ENCODE measurements around the gene RAI14. TPM values are rescaled to one million over a fixed set of nuclear protein-coding genes. Genes with fewer than 3 reads are reported as not detected.
A peak's percentile ranks its signal among the peaks of the same experiment; 100 is the strongest.

Gene RAI14
- total RNA-seq, 1 donor from 2014 or later = 11.5 TPM

DNA sequence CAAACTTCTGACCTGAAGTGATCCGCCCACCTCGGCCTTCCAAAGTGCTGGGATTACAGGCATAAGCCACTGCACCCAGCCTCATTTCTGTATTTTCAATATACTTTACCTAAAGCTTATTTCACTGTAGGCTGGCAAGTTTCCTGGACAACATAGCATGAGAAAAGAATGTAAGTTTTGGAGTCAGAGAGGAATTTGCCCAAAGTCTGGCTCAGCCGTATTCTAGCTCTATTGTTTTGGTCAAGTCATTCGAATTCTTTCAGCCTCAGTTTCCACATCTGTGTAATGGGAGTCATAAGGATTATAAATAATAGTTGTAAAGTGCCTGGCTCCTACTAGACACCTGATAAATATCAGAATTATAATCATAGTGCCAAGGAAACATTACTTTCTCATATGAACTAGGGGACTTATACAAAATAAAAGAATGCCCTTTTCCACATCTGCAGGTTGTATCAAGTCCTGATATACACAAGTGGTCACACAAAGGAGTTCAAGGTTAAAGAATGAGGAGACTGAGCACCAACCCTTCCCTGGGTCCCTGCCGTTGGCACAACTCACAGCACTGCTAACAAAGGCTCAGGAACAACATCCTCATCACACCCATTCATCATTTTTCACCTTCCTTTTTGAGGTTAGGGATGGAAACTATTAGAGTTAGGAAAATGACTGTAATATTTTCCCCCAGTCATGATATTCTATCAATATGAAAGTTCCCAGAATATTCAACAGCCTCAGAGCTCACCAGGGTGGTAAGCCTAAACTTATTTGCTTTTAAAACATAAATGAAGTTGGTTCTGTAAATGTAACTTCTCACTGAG, 34.6 kb upstream of the RAI14 start:
- Histone ChIP-seq H3K27ac (ENCODE audit: low read depth, low read length) (peak overlapping the region; percentile 44), H3K4me1 (ENCODE audit: control insufficient read depth in 3 of 3, insufficient read depth in 3 of 3, low read length in 3 of 3) (no peaks in the 10 kb centered on the region), H3K9ac (ENCODE audit: low read depth in 1 of 3, low read length in 3 of 3) (no peak overlapping the region), H3K9me3 (ENCODE audit: control insufficient read depth in 3 of 3, low read length in 3 of 3) (no peaks in the 10 kb centered on the region), H3K27me3 (ENCODE audit: control insufficient read depth in 3 of 3, insufficient read depth in 3 of 3, low read length in 3 of 3) (no peaks in the 10 kb centered on the region), H3K36me3 (ENCODE audit: control insufficient read depth in 3 of 3, insufficient read depth in 3 of 3, low read length in 3 of 3) (no peaks in the 10 kb centered on the region), H3K4me3 (ENCODE audit: low read length in 3 of 3) (no peak overlapping the region)

DNA sequence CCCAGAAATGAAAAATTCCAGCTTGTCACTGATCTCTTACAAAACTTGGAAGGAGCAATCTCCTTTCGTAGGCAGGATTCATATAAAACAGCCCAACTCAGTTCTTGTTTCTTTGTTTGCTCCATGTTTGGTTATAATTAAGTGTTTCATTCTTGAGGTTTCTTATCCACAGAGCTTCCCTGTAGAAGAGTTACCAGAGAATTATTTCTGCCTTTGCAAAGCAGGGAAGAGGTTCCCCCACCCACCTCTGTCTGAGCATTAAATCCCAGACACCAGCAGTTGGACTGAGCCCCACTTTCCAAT, 34.1 kb upstream of the RAI14 start:
- H3K27me3 ChIP-seq (ENCODE audit: control insufficient read depth in 3 of 3, insufficient read depth in 3 of 3, low read length in 3 of 3) = no peaks in the 10 kb centered on the region
- no peak overlapping the region for H3K4me3 ChIP-seq (ENCODE audit: low read length in 3 of 3)
- no peak overlapping the region for H3K9ac ChIP-seq (ENCODE audit: low read depth in 1 of 3, low read length in 3 of 3)
- no peaks in the 10 kb centered on the region for H3K9me3 ChIP-seq (ENCODE audit: control insufficient read depth in 3 of 3, low read length in 3 of 3)
- peak overlapping the region; percentile 44 for H3K27ac ChIP-seq (ENCODE audit: low read depth, low read length)
- no peaks in the 10 kb centered on the region for H3K36me3 ChIP-seq (ENCODE audit: control insufficient read depth in 3 of 3, insufficient read depth in 3 of 3, low read length in 3 of 3)
- no peaks in the 10 kb centered on the region for H3K4me1 ChIP-seq (ENCODE audit: control insufficient read depth in 3 of 3, insufficient read depth in 3 of 3, low read length in 3 of 3)

DNA sequence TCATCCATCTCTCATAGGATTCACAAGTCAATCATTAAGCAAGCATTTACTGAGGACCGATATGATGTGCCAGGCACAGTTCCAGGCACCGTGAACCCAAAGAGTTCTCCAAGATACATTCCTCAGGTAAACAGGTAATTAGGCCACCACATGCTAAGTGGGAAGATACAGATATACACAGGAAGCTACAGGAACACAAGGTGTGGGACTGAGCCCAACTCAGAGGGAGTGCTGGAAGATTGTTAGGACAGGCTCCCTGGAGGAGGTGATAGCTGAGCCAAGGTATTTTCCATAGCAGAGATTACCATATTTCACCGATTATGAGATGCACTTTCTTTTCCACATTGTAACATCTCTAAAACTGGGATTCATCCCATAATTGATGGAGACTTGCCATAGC, 31.4 kb upstream of the RAI14 start:
- Histone ChIP-seq H3K9me3 (ENCODE audit: control insufficient read depth in 3 of 3, low read length in 3 of 3) (no peaks in the 10 kb centered on the region), H3K27ac (ENCODE audit: low read depth, low read length) (no peak overlapping the region), H3K27me3 (ENCODE audit: control insufficient read depth in 3 of 3, insufficient read depth in 3 of 3, low read length in 3 of 3) (no peaks in the 10 kb centered on the region), H3K9ac (ENCODE audit: low read depth in 1 of 3, low read length in 3 of 3) (no peak overlapping the region), H3K4me1 (ENCODE audit: control insufficient read depth in 3 of 3, insufficient read depth in 3 of 3, low read length in 3 of 3) (no peaks in the 10 kb centered on the region), H3K4me3 (ENCODE audit: low read length in 3 of 3) (no peak overlapping the region), H3K36me3 (ENCODE audit: control insufficient read depth in 3 of 3, insufficient read depth in 3 of 3, low read length in 3 of 3) (no peaks in the 10 kb centered on the region)

DNA sequence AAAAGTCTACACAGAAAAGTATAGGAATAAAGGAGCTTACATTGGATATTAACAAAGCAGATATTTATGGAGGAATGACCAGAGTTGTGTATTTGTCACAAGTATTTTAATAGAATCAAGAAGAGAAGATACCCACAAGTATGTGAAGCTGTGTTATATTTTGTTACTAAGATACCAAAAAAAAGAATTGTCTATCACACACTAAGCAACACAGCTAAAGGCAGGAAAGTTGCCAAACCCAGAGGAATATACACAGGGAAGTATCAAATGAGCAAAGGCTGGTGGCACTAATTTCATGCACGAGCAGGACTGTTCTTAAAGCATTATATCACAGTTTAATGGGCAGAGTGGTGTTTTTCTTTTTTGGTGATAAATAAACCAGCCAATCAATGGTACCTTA, 30.9 kb upstream of the RAI14 start:
- Histone ChIP-seq H3K27ac (ENCODE audit: low read depth, low read length) (no peak overlapping the region), H3K36me3 (ENCODE audit: control insufficient read depth in 3 of 3, insufficient read depth in 3 of 3, low read length in 3 of 3) (no peaks in the 10 kb centered on the region), H3K9me3 (ENCODE audit: control insufficient read depth in 3 of 3, low read length in 3 of 3) (no peaks in the 10 kb centered on the region), H3K4me1 (ENCODE audit: control insufficient read depth in 3 of 3, insufficient read depth in 3 of 3, low read length in 3 of 3) (no peaks in the 10 kb centered on the region), H3K4me3 (ENCODE audit: low read length in 3 of 3) (no peak overlapping the region), H3K27me3 (ENCODE audit: control insufficient read depth in 3 of 3, insufficient read depth in 3 of 3, low read length in 3 of 3) (no peaks in the 10 kb centered on the region), H3K9ac (ENCODE audit: low read depth in 1 of 3, low read length in 3 of 3) (no peak overlapping the region)

DNA sequence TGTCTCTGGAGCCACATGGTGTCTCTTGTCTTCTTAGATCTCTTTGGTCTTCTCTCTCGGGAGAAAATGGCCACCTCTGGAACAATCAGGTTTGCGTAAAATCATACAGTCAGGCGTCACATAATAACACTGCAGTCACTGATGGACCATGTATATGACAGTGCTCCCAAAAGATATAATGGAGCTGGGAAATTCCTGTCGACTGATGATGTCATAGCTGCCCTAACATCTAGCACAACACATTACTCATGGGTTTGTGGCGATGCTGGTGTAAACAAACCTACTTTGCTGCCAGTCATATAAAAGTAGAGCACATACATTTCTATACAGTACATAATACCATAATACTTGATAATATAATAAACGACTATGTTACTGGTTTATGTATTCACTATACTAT, 30.1 kb upstream of the RAI14 start:
- no peak overlapping the region for H3K9ac ChIP-seq (ENCODE audit: low read depth in 1 of 3, low read length in 3 of 3)
- no peak overlapping the region for H3K4me3 ChIP-seq (ENCODE audit: low read length in 3 of 3)
- H3K27me3 ChIP-seq (ENCODE audit: control insufficient read depth in 3 of 3, insufficient read depth in 3 of 3, low read length in 3 of 3) = no peaks in the 10 kb centered on the region
- no peaks in the 10 kb centered on the region for H3K4me1 ChIP-seq (ENCODE audit: control insufficient read depth in 3 of 3, insufficient read depth in 3 of 3, low read length in 3 of 3)
- no peaks in the 10 kb centered on the region for H3K36me3 ChIP-seq (ENCODE audit: control insufficient read depth in 3 of 3, insufficient read depth in 3 of 3, low read length in 3 of 3)
- no peak overlapping the region for H3K27ac ChIP-seq (ENCODE audit: low read depth, low read length)
- H3K9me3 ChIP-seq (ENCODE audit: control insufficient read depth in 3 of 3, low read length in 3 of 3) = peaks cover 0 to 3% (median 0%) of the 10 kb centered on the region in 3 donors

DNA sequence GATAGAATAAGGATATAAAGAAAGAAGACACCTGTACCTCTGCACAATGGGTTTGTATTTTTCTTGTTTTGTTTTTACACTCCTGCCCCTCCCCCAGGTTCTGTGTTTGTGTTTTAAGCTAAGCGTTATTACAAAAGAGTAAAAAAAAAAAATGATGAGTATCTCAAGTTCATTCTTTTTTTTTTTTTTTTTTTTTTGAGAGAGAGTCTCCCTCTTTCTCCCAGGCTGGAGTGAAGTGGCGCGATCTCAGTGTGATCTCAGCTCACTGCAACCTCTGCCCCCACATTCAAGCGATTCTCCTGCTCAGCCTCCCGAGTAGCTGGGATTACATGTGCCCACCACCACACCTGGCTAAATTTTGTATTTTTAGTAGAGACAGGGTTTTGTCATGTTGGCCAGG, 29.4 kb upstream of the RAI14 start:
- H3K27me3 ChIP-seq (ENCODE audit: control insufficient read depth in 3 of 3, insufficient read depth in 3 of 3, low read length in 3 of 3) = no peaks in the 10 kb centered on the region
- no peak overlapping the region for H3K9ac ChIP-seq (ENCODE audit: low read depth in 1 of 3, low read length in 3 of 3)
- H3K27ac ChIP-seq (ENCODE audit: low read depth, low read length) = no peak overlapping the region
- no peaks in the 10 kb centered on the region for H3K4me1 ChIP-seq (ENCODE audit: control insufficient read depth in 3 of 3, insufficient read depth in 3 of 3, low read length in 3 of 3)
- H3K36me3 ChIP-seq (ENCODE audit: control insufficient read depth in 3 of 3, insufficient read depth in 3 of 3, low read length in 3 of 3) = no peaks in the 10 kb centered on the region
- H3K4me3 ChIP-seq (ENCODE audit: low read length in 3 of 3) = no peak overlapping the region
- peaks cover 0 to 3% (median 0%) of the 10 kb centered on the region in 3 donors for H3K9me3 ChIP-seq (ENCODE audit: control insufficient read depth in 3 of 3, low read length in 3 of 3)

DNA sequence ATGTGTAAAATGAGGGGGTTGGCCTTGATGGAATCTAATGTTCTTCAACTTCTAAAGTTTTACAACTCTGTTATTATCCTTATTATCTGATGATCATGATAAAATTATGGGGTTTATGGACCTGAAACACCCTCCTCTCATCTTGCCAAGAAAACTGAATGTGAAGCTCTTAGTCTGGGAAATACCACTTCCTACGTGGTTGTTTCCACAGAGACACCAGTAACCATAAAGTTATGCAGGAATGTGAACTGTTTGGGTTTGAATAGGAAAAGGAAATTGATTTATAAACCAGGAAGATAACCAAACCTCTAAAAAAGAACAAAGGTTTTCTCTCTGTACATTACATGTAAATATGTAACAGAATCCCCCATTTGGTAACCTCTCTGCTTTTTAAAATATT, 28.3 kb upstream of the RAI14 start:
- H3K27ac ChIP-seq (ENCODE audit: low read depth, low read length) = no peak overlapping the region
- no peaks in the 10 kb centered on the region for H3K27me3 ChIP-seq (ENCODE audit: control insufficient read depth in 3 of 3, insufficient read depth in 3 of 3, low read length in 3 of 3)
- H3K9ac ChIP-seq (ENCODE audit: low read depth in 1 of 3, low read length in 3 of 3) = no peak overlapping the region

DNA sequence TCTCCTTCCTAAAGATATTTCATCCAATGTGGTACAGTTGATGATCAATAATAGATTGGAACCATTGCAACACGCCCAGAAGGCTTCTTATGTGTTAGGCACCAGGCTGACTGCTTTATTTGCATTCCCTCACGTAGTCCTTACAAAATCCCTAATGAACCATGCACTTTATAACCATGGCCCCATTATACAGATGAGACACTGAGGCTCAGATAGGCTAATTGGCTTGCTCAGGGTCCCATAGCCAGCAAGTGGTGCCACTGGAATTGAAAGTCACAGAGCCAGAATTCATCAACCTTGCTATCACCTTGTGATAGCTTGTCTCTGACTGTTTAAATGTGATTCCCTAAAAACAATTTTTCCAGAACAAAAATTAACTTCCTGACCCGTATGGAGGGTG, 27.8 kb upstream of the RAI14 start:
- Histone ChIP-seq H3K4me3 (ENCODE audit: low read length in 3 of 3) (no peak overlapping the region), H3K36me3 (ENCODE audit: control insufficient read depth in 3 of 3, insufficient read depth in 3 of 3, low read length in 3 of 3) (no peaks in the 10 kb centered on the region), H3K4me1 (ENCODE audit: control insufficient read depth in 3 of 3, insufficient read depth in 3 of 3, low read length in 3 of 3) (no peaks in the 10 kb centered on the region), H3K27me3 (ENCODE audit: control insufficient read depth in 3 of 3, insufficient read depth in 3 of 3, low read length in 3 of 3) (no peaks in the 10 kb centered on the region), H3K9me3 (ENCODE audit: control insufficient read depth in 3 of 3, low read length in 3 of 3) (peaks cover 0 to 3% (median 0%) of the 10 kb centered on the region in 3 donors), H3K9ac (ENCODE audit: low read depth in 1 of 3, low read length in 3 of 3) (no peak overlapping the region), H3K27ac (ENCODE audit: low read depth, low read length) (no peak overlapping the region)

More for the DNA sequence above, 28.3 kb upstream of the RAI14 start:
- Histone ChIP-seq H3K4me3 (ENCODE audit: low read length in 3 of 3) (no peak overlapping the region), H3K9me3 (ENCODE audit: control insufficient read depth in 3 of 3, low read length in 3 of 3) (peaks cover 0 to 3% (median 0%) of the 10 kb centered on the region in 3 donors), H3K4me1 (ENCODE audit: control insufficient read depth in 3 of 3, insufficient read depth in 3 of 3, low read length in 3 of 3) (no peaks in the 10 kb centered on the region), H3K36me3 (ENCODE audit: control insufficient read depth in 3 of 3, insufficient read depth in 3 of 3, low read length in 3 of 3) (no peaks in the 10 kb centered on the region)

DNA sequence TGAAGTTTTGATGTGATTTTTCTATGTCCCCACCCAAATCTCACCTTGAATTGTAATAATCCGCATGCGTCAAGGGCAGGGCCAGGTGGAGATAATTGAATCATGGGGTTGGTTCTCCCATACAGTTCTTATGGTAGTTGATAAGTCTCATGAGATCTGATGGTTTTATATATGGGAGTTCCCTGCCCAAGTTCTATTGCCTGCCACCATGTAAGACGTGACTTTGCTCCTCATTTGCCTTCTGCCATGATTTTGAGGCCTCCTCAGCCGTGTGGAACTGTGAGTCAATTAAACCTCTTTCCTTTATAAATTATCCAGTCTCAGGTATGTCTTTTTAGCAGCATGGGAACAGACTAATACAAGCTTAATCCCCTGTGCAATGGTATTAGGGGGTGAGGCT, 25.5 kb upstream of the RAI14 start:
- H3K27ac ChIP-seq (ENCODE audit: low read depth, low read length) = no peak overlapping the region
- H3K4me3 ChIP-seq (ENCODE audit: low read length in 3 of 3) = no peak overlapping the region
- no peaks in the 10 kb centered on the region for H3K4me1 ChIP-seq (ENCODE audit: control insufficient read depth in 3 of 3, insufficient read depth in 3 of 3, low read length in 3 of 3)
- no peaks in the 10 kb centered on the region for H3K27me3 ChIP-seq (ENCODE audit: control insufficient read depth in 3 of 3, insufficient read depth in 3 of 3, low read length in 3 of 3)
- no peaks in the 10 kb centered on the region for H3K36me3 ChIP-seq (ENCODE audit: control insufficient read depth in 3 of 3, insufficient read depth in 3 of 3, low read length in 3 of 3)
- H3K9ac ChIP-seq (ENCODE audit: low read depth in 1 of 3, low read length in 3 of 3) = no peak overlapping the region
- H3K9me3 ChIP-seq (ENCODE audit: control insufficient read depth in 3 of 3, low read length in 3 of 3) = peaks cover 0 to 3% (median 0%) of the 10 kb centered on the region in 3 donors

DNA sequence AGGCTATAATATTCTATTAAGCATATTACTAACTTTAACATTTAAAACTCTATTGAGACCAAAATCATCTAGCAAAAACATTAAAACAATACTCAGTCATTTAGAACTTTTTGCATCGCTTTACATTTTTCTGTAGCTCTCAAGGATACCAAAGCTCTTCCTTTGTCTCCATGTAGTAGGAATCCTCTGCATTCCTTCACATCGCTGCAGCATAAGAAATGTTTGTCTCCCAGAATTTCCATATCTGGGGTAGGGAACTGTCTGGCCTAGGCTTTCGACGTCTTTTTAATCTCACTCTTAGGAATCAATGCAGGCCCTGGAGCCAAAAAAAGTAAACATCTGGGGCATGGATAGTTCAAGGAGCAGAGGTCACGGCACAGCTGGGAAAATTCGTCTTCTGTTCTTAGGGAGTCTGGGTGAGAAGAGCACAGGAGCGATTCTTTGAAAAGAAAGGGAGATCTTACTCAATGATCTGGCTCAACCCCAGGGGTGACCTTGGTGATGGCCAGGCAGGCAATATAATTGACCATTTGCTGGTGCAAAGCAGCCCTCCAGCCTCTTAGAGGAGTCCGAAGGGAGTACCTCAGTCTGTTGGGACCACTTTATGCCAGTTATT, 23.2 kb upstream of the RAI14 start:
- H3K4me3 ChIP-seq (ENCODE audit: low read length in 3 of 3) = no peak overlapping the region
- no peaks in the 10 kb centered on the region for H3K4me1 ChIP-seq (ENCODE audit: control insufficient read depth in 3 of 3, insufficient read depth in 3 of 3, low read length in 3 of 3)
- H3K27me3 ChIP-seq (ENCODE audit: control insufficient read depth in 3 of 3, insufficient read depth in 3 of 3, low read length in 3 of 3) = no peaks in the 10 kb centered on the region
- H3K9me3 ChIP-seq (ENCODE audit: control insufficient read depth in 3 of 3, low read length in 3 of 3) = peaks cover 0 to 3% (median 0%) of the 10 kb centered on the region in 3 donors
- no peak overlapping the region for H3K27ac ChIP-seq (ENCODE audit: low read depth, low read length)
- no peak overlapping the region for H3K9ac ChIP-seq (ENCODE audit: low read depth in 1 of 3, low read length in 3 of 3)
- no peaks in the 10 kb centered on the region for H3K36me3 ChIP-seq (ENCODE audit: control insufficient read depth in 3 of 3, insufficient read depth in 3 of 3, low read length in 3 of 3)
